Central memory CD8-positive, alpha-beta T cell (primary cell): ENCODE measurements around the gene SEC14L1.
A peak's percentile ranks its signal among the peaks of the same experiment; 100 is the strongest.

ENCODE experiments used
- ATAC-seq: fragments of 150-1000 bp; cut with Tn5 transposase; replicated peaks from 2 replicates; pipeline ENCODE4 v1.10.0; 2022; ENCODE audit warnings: mild to moderate bottlenecking, moderate FRiP score, moderate number of reproducible peaks; ENCODE audit not compliant: poor library complexity, severe bottlenecking; ENCODE audit errors: extremely low read depth
- DNase-seq, 2 donors: peaks; one replicate each; pipeline ENCODE4 v3.0.0; 2021; ENCODE audit warnings: low spot score in 2 of 2
- H3K27ac Mint-ChIP-seq: one replicate; pipeline ENCODE4 v1.8.0; 2022; ENCODE audit warnings: low read depth, mild to moderate bottlenecking, moderate library complexity, mixed read lengths
- H3K27me3 Mint-ChIP-seq: one replicate; pipeline ENCODE4 v1.8.0; 2022; ENCODE audit warnings: mixed read lengths
- H3K36me3 Mint-ChIP-seq: one replicate; pipeline ENCODE4 v1.8.0; 2022; ENCODE audit warnings: mild to moderate bottlenecking, moderate library complexity, mixed read lengths; ENCODE audit not compliant: insufficient read depth
- H3K4me1 Mint-ChIP-seq: one replicate; pipeline ENCODE4 v1.8.0; 2022; ENCODE audit warnings: mixed read lengths
- H3K4me3 Mint-ChIP-seq: one replicate; pipeline ENCODE4 v1.8.0; 2022; ENCODE audit warnings: mild to moderate bottlenecking, moderate library complexity, mixed read lengths
- H3K9me3 Mint-ChIP-seq: one replicate; pipeline ENCODE4 v1.8.0; 2022; ENCODE audit warnings: mixed read lengths

SEC14L1 gene

DNA sequence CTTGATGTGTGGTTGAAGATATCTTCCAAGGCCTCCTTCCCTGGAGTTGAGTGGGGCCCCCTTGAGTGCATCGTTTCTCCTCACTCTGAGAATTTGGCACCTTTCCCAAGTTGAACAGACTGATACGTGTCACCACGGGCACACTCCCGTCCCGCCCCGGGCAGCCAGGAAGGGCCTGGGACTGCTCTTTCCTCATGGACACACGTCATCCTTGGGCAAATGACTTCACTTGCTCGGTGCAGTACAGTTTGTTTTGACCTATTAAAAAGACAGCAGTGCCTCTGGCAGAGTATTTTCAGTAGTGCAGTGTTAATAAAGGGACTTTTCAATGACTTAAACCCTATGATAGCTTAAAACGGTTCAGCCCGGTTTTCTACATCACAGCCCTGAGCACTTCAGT lies 59.9 kb downstream of the SEC14L1 start:
- Mint-ChIP-seq H3K4me3 (no peak overlapping the region), H3K36me3 (peaks cover 79% of the 10 kb centered on the region)

DNA sequence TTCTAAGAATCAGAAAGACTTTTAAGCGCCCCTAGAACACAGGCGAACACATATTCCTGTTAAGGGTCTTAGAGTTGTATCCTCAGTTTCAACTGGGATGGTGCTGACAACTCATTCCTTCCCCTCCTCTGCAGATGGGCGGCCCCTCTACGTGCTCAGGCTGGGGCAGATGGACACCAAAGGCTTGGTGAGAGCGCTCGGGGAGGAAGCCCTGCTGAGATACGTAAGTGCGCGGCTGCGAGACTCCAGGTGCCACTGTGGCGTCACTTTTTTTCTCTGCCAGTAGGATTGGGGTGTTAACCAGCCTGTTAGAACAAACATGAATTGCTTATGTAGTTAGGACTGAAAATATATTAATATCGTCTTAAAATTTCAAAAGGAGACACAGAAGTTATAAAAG lies 62.7 kb downstream of the SEC14L1 start:
- Mint-ChIP-seq H3K27me3 (no peaks in the 10 kb centered on the region), H3K4me3 (no peak overlapping the region), H3K9me3 (no peaks in the 10 kb centered on the region), H3K36me3 (peaks cover 73% of the 10 kb centered on the region), H3K4me1 (no peaks in the 10 kb centered on the region), H3K27ac (no peak overlapping the region)
- DNase-seq: no peak
- no peak for ATAC-seq

More for the DNA sequence above, 59.9 kb downstream of the SEC14L1 start:
- no peaks in the 10 kb centered on the region for H3K4me1 Mint-ChIP-seq
- H3K27ac Mint-ChIP-seq: no peak overlapping the region
- H3K27me3 Mint-ChIP-seq: no peaks in the 10 kb centered on the region
- ATAC-seq (no peak), DNase-seq (no peak)
- H3K9me3 Mint-ChIP-seq: no peaks in the 10 kb centered on the region

DNA sequence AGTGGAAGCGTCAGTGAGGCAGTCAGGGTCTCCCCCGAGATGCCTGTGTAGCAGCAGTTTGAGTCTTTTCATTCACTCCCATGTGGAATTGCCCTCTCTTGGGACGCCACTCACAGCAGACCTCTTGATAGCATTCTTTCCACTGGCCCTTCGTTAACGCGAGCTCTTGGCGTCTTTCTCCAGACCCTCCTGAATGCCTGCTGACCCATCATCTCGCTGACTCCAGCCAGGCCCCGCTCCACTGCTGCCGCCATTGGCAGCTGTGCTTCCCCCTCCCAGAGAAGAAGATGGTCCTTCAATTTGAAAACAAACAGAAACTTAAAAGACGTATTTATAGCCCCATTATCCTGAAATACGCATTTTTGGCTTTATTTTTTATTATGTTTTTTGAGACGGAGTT lies 63.1 kb downstream of the SEC14L1 start:
- Mint-ChIP-seq H3K4me3 (no peak overlapping the region), H3K4me1 (no peaks in the 10 kb centered on the region), H3K36me3 (peaks cover 71% of the 10 kb centered on the region), H3K27me3 (no peaks in the 10 kb centered on the region), H3K27ac (no peak overlapping the region), H3K9me3 (no peaks in the 10 kb centered on the region)
- DNase-seq: no peak
- no peak for ATAC-seq

GRCh38 chr17:77204536-77204935 lies 63.8 kb downstream of the SEC14L1 start:
- H3K4me1 Mint-ChIP-seq: no peaks in the 10 kb centered on the region
- H3K36me3 Mint-ChIP-seq: peaks cover 69% of the 10 kb centered on the region
- no peaks in the 10 kb centered on the region for H3K9me3 Mint-ChIP-seq
- no peaks in the 10 kb centered on the region for H3K27me3 Mint-ChIP-seq
- ATAC-seq (no peak), DNase-seq (no peak)
- no peak overlapping the region for H3K27ac Mint-ChIP-seq
- H3K4me3 Mint-ChIP-seq: no peak overlapping the region

DNA sequence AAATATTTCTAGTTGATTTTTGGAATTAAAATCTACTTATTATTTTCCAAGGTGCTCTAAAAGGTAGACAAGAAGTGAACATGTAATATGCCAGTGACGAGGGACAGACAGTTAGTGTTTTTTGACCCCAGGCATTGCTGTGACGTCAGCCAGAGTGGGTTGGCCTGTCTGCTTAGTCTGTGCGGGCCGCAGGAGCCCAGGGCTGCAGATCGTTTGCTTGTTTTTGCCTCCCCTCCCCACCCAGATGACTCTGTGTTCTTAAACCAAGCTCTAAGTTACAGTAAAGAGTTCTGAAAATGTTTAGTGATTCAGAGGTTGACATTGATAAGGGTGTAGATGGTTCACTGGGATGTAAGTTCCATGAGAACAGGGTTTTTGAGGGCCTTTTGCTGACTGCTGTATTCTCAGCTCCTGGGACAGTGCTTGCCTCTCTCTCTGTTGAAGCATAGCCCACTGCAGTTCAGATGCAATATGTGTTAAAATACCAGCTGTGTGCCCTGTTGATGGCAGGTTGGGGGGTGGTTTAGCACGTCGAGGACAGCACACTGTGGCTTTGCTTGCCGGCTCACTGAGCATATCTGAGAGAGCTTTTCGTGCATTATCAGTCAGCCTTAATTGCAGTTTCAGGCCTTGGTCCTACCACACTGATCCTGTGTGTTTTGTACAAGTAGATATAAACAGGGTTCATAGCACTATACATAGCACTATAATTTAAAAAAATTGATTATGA lies 64.8 kb downstream of the SEC14L1 start:
- H3K4me3 Mint-ChIP-seq: no peak overlapping the region
- no peak for ATAC-seq
- peak overlapping the region; percentile 25 for H3K27ac Mint-ChIP-seq
- no peaks in the 10 kb centered on the region for H3K27me3 Mint-ChIP-seq
- H3K36me3 Mint-ChIP-seq: peaks cover 68% of the 10 kb centered on the region
- no peak for DNase-seq
- no peaks in the 10 kb centered on the region for H3K4me1 Mint-ChIP-seq
- no peaks in the 10 kb centered on the region for H3K9me3 Mint-ChIP-seq

GRCh38 chr17:77206158-77206956 lies 65.6 kb downstream of the SEC14L1 start:
- no peaks in the 10 kb centered on the region for H3K9me3 Mint-ChIP-seq
- H3K27me3 Mint-ChIP-seq: no peaks in the 10 kb centered on the region
- H3K27ac Mint-ChIP-seq: no peak overlapping the region
- no peaks in the 10 kb centered on the region for H3K4me1 Mint-ChIP-seq
- no peak for DNase-seq
- H3K4me3 Mint-ChIP-seq: no peak overlapping the region
- H3K36me3 Mint-ChIP-seq: peaks cover 67% of the 10 kb centered on the region
- no peak for ATAC-seq

DNA sequence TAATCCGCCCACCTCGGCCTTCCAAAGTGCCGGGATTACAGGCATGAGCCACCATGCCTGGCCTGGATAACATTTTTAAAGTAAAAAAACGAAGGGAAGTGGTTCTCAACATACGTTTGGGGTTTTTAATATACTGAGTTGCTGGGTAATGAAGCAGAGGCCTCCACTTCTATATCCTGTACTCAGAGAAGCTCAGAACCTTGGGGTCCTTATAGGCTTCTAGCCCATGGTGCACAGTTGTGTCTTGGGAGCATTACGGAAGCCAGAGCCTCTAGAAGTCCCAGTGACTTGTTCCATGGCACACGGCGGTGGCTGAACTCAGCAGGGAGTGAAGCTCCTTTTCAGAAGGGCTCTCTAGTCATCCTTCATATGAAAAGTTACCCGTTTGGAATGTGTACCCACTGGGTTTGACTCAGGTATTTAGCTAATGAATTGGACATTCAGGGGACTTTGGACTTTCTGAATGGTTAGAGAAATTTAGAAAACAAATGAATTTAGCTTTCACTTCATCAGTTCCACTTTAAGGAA lies 67.0 kb downstream of the SEC14L1 start:
- H3K4me3 Mint-ChIP-seq: no peak overlapping the region
- ATAC-seq (no peak), DNase-seq (no peak)
- no peak overlapping the region for H3K27ac Mint-ChIP-seq
- no peaks in the 10 kb centered on the region for H3K27me3 Mint-ChIP-seq
- no peaks in the 10 kb centered on the region for H3K9me3 Mint-ChIP-seq
- no peaks in the 10 kb centered on the region for H3K4me1 Mint-ChIP-seq
- H3K36me3 Mint-ChIP-seq: peaks cover 70% of the 10 kb centered on the region

DNA sequence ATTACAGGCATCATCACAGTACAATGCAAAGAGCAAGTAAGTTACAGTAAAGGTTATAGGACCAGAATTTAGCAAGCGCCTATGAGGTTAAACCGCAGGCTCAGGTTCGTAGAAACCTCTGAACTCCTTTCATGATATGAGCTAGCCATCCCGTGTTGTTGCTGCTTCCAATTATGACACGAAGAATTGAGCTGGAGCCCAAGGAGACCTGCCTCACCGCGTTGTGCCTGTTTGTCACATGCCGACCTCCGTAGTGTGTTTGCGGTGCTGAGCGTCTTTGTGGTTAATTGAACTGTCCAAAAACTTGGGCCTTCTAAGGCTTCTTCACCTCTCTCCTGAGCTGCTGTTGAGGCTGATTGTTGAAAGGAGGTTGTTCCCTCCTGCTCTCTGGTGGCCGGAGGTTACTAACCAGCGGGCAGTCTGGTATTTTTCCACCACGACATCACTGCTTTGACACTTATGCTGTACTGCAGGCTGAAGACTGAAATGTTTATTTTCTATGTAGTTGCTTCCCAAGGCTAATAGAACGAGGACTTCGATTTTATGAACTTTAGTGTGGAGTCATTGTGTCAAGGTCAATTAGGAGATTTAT lies 67.5 kb downstream of the SEC14L1 start:
- DNase-seq (no peak), ATAC-seq (no peak)
- no peaks in the 10 kb centered on the region for H3K4me1 Mint-ChIP-seq
- H3K27me3 Mint-ChIP-seq: no peaks in the 10 kb centered on the region
- H3K36me3 Mint-ChIP-seq: peaks cover 69% of the 10 kb centered on the region
- no peak overlapping the region for H3K4me3 Mint-ChIP-seq
- H3K27ac Mint-ChIP-seq: no peak overlapping the region
- no peaks in the 10 kb centered on the region for H3K9me3 Mint-ChIP-seq

DNA sequence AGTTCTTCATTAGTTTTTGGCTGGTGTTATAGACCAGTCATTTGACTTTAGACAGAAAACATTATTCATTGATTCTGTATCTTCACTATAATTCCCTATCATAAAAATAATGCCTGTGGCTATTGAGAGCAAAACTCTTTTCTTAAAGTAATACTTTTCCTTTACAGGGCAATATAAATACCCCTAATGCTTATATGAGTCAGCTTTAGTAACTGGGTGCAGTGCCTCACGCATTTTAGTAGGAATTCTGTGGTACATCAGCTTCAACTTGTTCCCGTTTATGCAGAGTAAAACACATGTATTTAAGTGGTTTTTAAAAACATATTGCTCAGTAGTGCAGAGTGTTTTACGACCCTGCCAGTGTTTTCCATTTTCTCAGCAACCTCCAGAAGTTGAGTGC lies 68.1 kb downstream of the SEC14L1 start:
- H3K36me3 Mint-ChIP-seq: peaks cover 64% of the 10 kb centered on the region
- no peaks in the 10 kb centered on the region for H3K4me1 Mint-ChIP-seq
- H3K9me3 Mint-ChIP-seq: no peaks in the 10 kb centered on the region
- DNase-seq (no peak), ATAC-seq (no peak)
- no peak overlapping the region for H3K4me3 Mint-ChIP-seq
- no peaks in the 10 kb centered on the region for H3K27me3 Mint-ChIP-seq
- H3K27ac Mint-ChIP-seq: no peak overlapping the region

GRCh38 chr17:77209330-77209748 lies 68.6 kb downstream of the SEC14L1 start:
- H3K9me3 Mint-ChIP-seq: no peaks in the 10 kb centered on the region
- ATAC-seq (no peak), DNase-seq (no peak)
- H3K27me3 Mint-ChIP-seq: no peaks in the 10 kb centered on the region
- H3K4me3 Mint-ChIP-seq: no peak overlapping the region
- H3K4me1 Mint-ChIP-seq: no peaks in the 10 kb centered on the region
- peaks cover 61% of the 10 kb centered on the region for H3K36me3 Mint-ChIP-seq
- no peak overlapping the region for H3K27ac Mint-ChIP-seq

- ATAC-seq (no peak), DNase-seq (no peak)
- Mint-ChIP-seq H3K36me3 (peaks cover 61% of the 10 kb centered on the region), H3K4me3 (no peak overlapping the region), H3K27me3 (no peaks in the 10 kb centered on the region), H3K4me1 (no peaks in the 10 kb centered on the region), H3K9me3 (no peaks in the 10 kb centered on the region), H3K27ac (no peak overlapping the region)
Measured at GRCh38 chr17:77210331-77210730, 69.6 kb downstream of the SEC14L1 start.

DNA sequence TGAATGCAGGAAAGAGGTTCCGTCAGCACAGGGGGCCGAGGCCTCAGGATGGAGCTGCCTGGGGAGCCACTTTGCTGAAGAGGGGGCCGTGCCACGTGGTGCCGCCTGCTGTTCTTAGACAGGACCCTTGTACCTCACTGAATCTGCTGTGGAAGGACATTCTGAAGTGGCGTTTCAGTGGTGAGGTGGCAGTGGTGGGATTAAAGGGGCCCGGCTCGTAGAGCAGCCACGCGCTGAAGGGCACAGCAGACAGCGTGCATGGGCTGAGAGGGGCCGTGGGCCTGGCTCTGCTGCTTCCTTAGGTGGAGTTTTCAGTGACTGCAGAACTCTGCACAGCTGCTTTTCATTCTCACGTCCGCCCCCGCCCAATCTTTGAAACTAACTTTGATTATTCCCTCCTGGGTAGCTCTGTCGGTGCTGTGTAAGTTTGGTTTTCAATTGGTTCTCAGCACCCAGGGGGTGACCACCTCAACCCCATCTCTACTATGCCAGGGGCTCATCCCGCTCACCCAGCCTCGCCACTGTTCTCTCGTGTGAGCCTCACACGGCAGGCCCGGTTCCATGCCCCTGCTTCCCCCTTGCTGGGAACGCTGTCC lies 70.3 kb downstream of the SEC14L1 start:
- Mint-ChIP-seq H3K36me3 (peaks cover 59% of the 10 kb centered on the region), H3K27ac (no peak overlapping the region), H3K4me1 (no peaks in the 10 kb centered on the region), H3K27me3 (no peaks in the 10 kb centered on the region), H3K4me3 (no peak overlapping the region), H3K9me3 (no peaks in the 10 kb centered on the region)
- no peak for DNase-seq
- ATAC-seq: no peak
